Glomerular visceral epithelial cell (primary cell): ENCODE results near the gene KCTD13.
"Not testable (repeated sequence)": the region's sequence is repeated elsewhere in the genome, so short reads cannot be mapped to it uniquely, and the experiment has no call there.

ENCODE experiments used
- DNase-seq: peaks from one replicate; pipeline ENCODE4 v3.0.0-alpha.2; 2016; ENCODE audit errors: extremely low spot score

Gene KCTD13

GRCh38 chr16:29877266-29877961 lies 48.6 kb downstream of the KCTD13 start:
- no peak for DNase-seq

DNA sequence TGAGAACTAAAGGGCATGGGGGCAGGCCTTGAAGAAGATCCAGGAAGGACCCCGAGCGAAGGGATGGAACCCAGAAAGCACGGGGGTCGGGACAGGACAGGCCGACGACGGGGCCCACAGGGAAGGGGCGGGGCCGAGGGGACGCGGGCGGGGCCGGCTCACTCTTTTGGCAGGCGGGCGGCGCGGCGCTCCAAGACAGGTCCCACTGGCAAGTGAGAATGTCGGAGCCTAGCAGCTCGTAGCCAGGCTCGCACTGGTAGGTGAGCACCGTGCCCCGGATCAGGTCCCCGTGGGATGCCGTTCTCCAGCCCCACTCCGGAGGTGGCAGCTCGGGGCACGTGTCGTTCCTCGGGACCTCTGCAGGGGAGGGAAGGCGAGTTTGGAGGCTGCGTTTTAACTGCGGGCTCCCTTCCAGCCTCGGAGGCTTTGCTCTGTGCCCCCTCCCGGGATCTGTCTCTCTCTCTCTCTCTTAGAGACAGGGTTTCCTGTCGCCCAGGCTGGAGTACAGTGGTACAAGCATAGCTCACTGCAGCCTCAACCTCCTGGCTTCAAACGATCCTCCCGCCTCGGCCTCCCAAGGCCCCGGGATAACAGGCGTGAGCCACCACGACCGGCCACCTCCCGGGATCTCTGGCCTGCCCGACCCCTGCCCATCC lies 49.3 kb downstream of the KCTD13 start:
- DNase-seq = no peak

DNA sequence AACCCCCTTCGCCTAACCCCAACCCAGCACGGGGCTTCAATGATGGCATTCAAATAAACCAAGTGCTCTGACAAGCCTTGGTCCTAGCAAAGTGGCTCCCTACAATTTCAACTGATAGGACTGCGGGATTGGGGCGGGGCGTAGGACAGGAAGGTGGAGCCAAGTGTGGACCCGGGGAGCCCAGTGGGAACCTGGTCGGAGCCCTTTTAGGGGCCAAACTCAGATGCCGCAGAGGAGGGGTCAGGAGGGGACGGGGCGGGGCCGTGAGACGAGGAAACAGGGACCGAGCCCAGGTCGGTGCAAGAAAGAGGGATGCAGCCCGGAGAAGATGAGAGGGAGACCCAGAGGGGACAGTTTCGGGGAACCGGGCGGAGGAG lies 49.8 kb downstream of the KCTD13 start:
- DNase-seq = no peak

DNA sequence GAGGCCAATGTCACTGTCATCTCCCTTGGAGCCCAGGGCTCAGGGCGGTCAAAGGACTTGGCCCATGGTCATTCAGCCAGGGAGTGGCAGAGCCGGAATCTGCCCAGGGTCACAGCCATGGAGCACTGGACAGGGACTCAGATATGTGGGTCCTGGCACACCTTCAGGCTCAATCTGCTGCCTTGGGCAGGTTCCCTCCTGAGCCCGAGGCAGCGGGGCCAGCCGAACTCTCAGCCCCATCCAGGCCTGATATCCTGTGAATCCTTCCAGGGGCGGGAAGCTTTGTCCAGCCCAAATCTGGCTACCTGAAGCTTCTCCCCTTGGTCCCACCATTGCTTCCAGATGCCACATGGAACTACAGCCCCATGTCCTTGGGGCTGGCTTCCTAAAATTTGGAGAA lies 50.8 kb downstream of the KCTD13 start:
- DNase-seq = no peak

- DNase-seq = no peak
These were observed 52.7 kb downstream of the KCTD13 start for GRCh38 chr16:29873319-29873718.

- no peak for DNase-seq
These were observed 54.0 kb downstream of the KCTD13 start for GRCh38 chr16:29871822-29872546.

DNA sequence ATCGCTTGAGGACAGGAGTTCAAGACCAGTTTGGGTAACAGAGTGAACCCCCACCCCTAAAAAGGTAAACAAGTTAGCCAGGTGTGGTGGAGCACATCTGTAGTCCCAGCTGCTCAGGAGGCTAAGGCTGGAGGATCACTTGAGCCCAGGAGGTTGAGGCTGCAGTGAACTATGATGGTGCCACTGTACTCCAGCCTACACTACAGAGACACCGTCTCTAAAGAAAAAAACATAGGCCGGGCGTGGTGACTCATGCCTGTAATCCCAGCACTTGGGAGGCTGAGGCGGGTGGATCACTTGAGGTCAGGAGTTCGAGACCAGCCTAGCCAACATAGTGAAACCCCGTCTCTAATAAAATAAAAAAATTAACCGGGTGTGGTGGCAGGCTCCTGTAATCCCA lies 57.0 kb downstream of the KCTD13 start:
- not testable (repeated sequence) for DNase-seq

DNA sequence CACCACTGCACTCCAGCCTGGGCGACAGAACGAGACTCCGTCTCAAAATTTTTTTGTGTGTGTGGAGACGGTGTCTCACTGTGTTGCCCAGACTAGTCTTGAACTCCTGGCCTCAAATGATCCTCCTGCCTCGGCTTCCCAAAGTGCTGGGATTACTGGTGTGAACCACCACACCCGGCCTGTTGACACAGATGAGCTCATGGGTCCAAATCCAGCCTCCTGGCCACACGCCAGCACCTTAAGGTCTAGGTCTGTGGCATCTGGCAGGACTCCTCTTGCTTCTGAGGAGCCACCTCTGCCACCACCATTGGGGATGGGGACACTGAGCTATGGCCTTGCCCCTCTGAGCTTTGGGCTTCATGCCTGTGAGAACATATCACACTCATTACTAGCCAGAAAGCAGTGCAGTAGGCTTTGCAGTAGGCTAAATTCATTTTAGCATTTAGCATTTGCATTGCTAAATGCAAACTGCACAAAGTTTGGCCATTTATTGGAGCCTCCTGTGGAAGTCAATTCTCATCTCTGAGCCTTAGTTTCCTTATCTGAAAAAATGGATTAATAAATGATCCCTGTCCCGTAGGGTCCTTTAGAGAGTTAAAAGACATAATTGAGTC lies 57.5 kb downstream of the KCTD13 start:
- DNase-seq = no peak

DNA sequence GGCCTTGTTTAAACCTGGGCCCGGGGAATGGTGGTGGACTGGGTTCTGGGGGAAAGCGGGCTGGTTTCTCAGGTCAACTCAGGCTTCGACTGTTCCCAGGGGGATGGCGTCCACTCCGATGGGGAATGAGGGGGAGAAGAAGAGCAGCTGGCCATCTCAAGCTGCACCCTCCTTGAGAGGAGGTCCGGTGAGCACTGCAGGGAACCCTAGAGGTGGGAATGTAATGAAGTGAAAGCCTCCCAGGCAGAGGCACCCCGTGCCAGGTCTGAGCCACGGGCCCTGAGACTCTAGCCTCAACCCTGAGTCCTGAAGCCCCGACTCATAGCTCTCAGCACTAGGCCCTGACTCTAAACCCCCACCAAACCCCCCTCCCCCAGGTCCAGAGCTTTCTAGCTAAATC lies 61.8 kb downstream of the KCTD13 start:
- no peak for DNase-seq

GRCh38 chr16:29863669-29863984 lies 62.4 kb downstream of the KCTD13 start:
- no peak for DNase-seq

DNA sequence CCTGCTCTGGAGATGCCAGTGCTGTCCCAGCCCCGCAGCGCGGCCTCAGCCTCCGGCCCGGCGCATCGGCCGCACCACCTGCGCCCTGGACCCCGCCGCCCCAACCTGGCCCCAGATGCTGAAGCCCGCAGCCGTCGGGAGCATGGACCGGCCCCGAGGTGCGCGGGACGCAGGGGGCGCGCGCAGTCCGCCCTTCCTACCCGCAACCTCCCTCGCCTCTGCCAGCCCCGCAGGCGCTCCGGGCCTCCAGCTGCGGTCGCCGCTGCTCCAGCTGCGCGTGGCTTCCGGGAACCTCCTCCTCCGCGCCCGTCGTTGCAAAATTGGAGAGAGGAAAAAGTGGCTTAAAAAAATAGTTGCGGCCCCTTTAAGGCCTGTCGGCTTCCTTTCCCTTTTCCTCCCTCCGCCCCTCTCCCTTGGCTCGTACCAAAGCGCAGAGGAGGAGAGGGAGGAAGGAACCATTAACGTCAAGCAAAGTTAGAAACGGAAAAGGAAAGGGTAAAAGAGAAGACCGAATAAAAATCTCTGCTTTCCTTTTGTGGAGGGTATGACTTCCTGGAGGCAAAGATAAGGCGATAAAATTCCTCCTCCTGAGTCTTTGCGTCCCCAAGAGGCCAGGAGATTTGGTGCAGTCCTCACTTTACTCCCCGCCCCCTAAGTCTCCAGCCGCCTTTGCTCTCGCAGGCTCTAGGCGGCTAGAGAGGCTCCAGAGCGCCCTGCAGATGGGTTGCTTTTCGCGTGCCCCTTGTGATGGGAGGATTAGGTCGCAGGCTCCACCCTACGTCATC lies 63.0 kb downstream of the KCTD13 start, which contains the start of gene CDIPT:
Gene CDIPT (minus strand): TSS at position 343 of the 785 bp plus-strand sequence. CDS start 369 bp downstream, outside the sequence.
- DNase-seq = peak; percentile 94

DNA sequence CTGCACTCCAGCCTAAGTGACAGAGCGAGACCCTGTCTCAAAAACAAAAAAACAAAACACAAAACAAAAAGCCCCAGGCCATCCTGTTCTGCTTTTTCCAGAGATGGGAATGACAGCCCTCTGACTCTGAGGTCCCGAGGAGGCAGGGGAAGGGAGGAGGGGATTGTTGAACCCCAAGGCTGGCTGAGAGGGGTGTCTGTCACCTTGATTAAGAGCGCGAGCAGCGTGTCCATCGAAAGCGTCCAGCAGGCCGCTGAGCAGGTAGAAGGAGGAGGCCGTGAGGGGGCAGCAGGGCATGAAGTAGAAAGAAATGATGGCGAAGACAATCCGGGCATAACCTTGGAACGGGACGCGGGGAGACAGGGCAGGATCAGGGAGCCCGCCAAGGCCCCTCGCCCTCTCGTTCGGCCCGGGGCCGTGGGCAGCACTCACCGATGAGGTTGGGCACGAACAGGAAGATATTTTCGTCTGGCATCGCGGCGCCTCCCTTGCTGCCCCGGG lies 63.6 kb downstream of the KCTD13 start:
- peak; percentile 17 for DNase-seq

DNA sequence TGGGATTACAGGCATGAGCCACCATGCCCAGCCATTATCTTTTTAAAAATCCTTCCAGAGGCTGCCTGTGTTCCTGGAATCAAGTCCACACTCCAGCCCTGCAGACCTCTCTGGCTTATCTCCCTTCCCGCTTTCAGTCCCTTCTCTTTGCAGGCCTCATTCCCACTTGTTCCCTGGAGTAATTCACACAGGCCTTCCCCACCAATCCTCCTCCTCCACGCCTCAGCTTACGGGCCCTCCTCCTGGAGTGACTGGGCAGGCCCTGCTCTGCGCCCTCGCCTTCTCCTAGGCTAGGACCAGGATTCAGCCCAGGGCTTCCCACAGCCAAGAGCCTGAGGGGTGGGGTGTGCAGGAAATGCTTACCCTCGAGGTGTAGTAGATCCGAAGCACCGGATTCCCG lies 65.8 kb downstream of the KCTD13 start:
- DNase-seq = no peak

GRCh38 chr16:29858974-29859373 lies 67.1 kb downstream of the KCTD13 start:
- DNase-seq = no peak

DNA sequence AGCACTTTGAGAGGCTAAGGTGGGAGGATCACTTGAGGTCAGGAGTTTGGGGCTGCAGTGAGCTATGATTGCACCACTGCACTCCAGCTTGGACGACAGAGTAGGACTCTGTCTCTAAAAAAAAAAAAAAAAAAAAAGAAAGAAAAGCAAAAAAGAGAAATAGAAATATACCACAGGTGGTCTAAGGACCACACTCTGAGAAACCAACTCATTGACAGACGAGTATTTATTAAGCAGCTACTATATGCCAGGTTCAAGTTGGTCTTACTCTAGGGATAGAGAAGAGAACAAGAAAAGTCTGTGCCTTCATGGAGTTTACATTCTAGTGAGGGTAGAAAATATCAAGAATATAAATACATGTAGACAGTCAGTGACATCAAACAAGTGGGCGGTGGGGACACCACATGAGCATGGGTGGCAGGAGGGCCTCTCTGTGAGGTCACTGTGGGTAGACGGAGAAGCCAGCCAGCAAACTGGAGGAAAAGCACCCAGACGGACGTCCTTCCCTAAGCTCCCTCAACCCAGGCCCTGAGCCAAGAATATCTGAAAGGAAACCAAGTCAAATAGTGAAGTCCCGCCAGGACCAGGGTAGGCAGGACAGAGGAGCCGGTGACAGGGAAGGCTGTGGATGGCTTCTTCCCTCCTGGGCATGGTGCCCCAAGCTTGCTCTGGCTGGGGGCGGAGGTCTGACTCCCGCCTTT lies 67.7 kb downstream of the KCTD13 start:
- no peak for DNase-seq

- DNase-seq = peak; percentile 63
These were observed 68.8 kb downstream of the KCTD13 start for GRCh38 chr16:29857133-29857760.
